ENCODE data around the gene ATF1.
"Not testable (repeated sequence)": the region's sequence is repeated elsewhere in the genome, so short reads cannot be mapped to it uniquely, and the experiment has no call there.

ATF1 gene

GRCh38 chr12:50799908-50800307 is 36.0 kb downstream of the ATF1 start:
- DNase-seq (ENCODE audit: low spot score): no peak

DNA sequence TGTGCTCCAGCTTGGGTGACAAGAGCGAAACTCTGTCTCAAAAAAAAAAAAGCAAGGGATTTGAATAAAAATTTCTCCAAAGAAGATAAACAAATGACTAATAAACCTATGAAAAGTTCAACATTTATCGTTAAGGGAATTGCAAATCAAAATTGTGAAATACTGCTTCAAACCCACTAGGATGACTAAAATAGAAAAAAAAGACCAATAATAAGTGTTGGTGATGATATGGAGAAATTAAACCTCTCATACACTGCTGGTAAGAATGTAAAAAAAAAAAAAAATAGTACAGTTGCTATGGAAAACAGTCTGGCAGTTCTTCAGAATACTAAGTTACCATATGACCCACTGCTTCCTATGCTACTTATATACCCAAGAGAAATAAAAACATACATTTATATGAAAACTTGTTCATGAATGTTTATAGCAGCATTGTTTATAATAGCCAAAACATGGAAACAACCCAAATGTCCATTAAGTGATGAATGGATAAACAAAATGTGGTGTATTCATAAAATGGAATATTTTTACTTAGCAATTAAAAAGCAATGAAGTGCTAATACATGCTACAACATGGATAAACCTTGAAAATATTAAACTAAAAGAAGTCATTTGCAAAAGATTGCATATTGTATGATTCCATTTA is 39.5 kb downstream of the ATF1 start:
- DNase-seq (ENCODE audit: low spot score): no peak

DNA sequence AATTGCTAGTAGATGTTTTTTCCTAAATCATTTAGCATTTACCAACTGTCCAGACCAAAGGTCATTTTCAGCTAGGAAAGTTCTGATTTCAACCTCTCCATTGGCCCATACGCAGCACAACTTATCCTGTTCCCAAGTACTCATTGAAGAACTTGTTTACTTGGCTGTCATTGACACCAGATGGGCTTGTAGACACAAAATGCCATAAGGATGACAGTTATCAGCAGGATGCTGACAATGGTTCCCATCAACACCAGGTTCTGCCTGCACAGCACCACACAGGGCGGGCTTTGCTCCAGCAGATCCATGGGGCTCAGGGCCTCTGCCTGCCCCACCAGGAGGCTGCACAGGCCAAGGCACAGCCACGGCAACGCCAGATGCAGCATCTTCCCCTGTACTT is 42.3 kb downstream of the ATF1 start:
- no peak for DNase-seq (ENCODE audit: low spot score)

- DNase-seq (ENCODE audit: low spot score): not testable (repeated sequence)
These were observed 45.2 kb downstream of the ATF1 start for GRCh38 chr12:50809131-50809530.

- DNase-seq (ENCODE audit: low spot score): not testable (repeated sequence)
These were observed 51.0 kb downstream of the ATF1 start for GRCh38 chr12:50814921-50815320.

DNA sequence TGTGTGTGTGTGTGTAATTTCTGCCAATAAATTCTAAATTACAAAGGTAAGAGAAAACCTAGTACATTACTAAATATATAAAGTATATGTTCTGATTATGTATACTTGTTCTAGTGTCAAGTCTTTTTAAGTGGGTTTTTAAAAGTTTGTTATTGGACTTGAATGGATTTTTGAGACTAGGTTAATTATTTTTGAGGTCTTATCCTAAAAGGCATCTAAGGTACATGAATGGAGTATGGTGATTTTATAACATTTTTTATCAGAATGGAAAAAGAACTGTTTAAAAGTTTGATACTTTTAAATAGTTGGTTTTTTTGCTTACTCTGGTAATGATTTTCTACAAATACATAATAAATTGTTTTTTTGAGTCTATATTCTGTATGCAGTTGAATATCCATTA is 56.3 kb downstream of the ATF1 start:
- no peak for DNase-seq (ENCODE audit: low spot score)

DNA sequence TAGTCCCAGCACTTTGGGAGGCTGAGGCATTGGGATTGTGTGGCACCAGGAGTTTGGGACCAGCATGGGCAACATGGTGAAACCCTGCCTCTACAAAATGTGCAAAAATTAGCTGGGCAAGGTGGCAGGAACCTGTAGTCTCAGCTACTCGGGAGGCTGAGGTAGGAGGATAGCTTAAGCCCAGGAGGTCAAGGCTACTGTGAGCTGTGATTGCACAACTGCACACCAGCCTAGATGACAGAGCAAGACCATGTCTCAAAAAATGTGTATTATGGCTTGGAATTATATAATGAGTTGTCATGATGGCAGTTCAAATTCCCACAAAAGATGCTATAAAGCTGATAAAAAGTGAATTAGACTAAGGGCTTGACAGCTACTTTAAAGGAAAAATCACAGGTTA is 58.2 kb downstream of the ATF1 start:
- DNase-seq (ENCODE audit: low spot score): no peak

DNA sequence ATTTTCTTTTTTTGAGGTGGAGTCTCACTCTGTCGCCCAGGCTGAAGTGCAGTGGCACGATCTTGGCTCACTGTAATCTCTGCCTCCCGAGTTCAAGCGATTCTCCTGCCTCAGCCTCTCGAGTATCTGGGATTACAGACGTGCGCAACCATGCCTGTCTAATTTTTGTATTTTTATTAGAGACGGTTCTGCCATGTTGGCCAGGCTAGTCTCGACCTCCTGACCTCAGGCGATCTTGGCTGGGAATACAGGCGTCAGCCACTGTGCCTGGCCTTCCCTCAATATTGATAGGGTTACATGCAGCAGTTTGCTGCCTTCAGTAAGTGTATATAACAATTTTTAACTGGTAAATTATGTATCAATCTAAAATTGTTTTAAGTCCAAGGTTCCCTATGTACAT is 59.8 kb downstream of the ATF1 start:
- DNase-seq (ENCODE audit: low spot score): not testable (repeated sequence)

DNA sequence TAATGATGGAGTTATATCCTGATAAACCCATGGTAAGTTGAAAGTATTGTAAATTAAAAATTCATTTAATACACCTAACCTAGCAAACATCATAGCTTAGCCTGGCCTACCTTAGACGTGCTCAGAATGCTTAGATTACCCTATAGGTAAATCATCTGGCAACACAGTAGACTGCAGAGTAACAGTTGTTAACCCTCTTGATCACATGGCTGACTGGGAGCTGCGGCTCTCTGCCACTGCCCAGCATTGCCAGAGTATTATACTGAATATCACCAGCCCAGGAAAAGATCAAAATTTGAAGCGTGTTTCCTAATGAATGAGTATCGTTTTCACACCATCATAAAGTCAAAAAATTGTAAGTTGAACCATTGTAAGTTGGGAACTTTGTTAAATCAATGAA is 61.0 kb downstream of the ATF1 start:
- DNase-seq (ENCODE audit: low spot score): no peak

DNA sequence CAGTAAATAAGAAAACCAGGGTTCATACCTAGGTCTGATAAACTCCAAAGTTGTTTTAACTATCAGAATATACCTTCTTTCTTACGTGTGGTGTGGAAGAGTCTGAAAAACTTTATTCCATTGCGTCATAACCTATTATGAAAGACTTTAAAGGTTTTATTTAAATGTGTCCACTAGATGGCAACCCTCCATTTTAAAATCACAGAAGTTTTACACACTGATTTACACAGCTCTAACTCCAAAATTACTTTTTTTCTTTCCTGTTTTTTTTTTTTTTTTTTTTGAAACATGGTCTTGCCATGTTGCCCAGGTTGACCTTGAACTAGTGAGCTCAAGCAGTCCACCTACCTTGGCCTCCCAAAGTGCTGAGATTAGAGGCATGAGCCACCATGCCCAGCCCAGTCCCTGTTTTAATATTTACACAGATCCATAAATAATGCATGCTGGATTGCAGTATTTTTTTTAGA is 61.5 kb downstream of the ATF1 start:
- peak; percentile 22 for DNase-seq (ENCODE audit: low spot score)

GRCh38 chr12:50828121-50828520 is 64.2 kb downstream of the ATF1 start:
- DNase-seq (ENCODE audit: low spot score): no peak

DNA sequence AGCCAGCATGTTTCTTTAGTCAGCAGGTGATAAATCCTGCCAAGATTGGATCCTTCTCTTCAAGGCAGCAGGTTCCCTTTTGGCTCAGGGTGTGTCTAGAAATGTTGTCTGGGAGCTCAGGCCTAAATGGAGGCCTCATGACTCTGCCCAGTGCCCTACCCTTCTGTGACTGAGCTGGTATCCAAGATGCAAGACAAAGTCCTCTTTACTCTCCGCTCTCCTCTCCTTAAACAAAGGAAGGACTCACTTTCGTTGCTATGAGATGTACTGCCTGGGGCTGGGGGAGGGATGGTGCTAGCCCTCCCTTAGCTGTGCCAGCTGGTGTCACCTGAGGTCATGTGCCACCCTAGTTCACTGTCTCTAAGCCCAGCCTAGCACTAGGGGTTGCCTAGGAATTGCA is 65.0 kb downstream of the ATF1 start:
- DNase-seq (ENCODE audit: low spot score): no peak

- not testable (repeated sequence) for DNase-seq (ENCODE audit: low spot score)
These were observed 69.9 kb downstream of the ATF1 start for GRCh38 chr12:50833801-50834200.

DNA sequence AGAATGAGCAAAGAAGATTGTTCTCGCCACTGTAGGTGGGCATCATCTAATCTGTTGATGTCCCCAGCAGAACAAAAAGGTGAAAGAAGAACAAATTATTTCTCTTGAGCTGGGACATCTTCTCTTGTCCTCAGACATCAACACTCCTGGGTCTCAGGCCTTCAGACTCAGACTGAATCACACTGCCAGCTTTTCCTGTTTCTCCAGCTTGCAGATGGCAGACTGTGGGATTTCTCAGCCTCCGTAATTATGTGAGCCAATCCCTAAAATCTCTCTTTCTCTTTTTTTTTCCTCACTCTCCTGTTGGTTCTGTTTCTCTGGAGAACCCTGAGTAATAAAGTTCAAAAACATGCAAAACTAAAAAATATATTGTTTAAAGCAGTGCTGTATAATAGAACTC is 75.1 kb downstream of the ATF1 start:
- no peak for DNase-seq (ENCODE audit: low spot score)

DNA sequence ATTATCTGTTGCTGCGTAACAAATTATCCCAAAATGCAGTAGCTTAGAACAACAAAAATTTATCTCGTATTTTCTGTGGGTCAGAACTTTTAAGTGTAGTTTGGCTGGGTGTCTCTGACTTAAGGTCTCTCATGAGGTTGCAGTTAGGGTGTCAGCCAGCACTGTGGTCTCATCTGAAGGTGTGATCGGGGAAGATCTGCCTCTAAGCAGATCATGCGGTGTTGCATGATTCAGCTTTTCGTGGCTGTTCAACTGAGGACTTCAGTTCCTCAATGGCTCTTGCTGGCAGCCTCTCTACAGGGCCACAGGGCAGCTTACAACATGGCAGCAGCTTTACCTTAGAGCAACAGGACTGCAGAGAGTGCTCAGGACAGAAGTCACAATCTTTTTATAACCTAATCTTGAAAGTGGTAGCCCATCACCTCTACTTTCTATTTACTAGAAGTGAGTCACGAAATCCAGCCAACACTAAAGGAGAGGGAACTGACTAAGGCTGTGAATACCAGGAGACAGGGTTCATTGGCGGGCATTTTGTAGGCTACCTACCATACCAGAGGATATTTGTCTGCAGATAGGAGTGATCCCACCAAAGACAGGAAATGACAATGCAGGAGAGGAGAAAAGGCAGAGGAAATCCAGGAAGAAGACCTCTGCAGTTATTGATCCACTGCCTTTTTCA is 77.0 kb downstream of the ATF1 start:
- DNase-seq (ENCODE audit: low spot score): no peak

DNA sequence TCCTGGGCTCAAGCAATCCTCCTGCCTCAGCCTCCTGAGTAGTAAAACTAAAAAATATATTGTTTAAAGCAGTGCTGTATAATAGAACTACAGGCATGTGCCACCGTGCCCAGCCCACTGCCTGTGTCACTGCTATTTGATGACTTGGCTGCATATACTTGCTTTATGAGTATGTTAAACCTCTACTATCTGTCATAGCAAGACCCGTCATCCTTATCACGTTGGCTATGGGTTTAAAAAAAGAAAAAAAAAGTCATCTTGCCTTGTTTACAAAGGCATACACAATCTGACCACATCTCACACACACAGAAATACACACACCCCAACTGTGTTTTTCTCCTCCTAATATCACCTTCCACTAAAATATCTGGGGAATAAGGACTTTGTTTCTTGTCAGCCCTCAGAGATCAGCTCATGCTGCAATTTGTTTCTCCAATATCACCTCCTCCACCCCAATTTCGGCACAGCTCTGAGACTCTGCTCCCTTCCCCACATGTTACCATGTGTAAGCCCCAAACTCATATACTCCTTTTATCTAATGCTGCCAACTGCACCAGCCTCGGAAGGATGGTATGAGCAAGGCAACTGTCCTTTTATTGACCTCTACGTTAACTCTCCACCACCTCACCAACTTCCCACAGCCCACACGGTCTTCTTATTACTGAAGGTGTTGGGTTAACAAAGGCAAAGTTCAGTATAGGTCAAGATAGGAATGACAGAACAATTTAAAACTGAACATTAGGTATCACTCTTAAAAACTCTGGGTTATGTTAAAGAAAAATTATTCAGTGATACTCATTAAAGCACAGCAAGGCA is 78.0 kb downstream of the ATF1 start:
- no peak for DNase-seq (ENCODE audit: low spot score)

DNA sequence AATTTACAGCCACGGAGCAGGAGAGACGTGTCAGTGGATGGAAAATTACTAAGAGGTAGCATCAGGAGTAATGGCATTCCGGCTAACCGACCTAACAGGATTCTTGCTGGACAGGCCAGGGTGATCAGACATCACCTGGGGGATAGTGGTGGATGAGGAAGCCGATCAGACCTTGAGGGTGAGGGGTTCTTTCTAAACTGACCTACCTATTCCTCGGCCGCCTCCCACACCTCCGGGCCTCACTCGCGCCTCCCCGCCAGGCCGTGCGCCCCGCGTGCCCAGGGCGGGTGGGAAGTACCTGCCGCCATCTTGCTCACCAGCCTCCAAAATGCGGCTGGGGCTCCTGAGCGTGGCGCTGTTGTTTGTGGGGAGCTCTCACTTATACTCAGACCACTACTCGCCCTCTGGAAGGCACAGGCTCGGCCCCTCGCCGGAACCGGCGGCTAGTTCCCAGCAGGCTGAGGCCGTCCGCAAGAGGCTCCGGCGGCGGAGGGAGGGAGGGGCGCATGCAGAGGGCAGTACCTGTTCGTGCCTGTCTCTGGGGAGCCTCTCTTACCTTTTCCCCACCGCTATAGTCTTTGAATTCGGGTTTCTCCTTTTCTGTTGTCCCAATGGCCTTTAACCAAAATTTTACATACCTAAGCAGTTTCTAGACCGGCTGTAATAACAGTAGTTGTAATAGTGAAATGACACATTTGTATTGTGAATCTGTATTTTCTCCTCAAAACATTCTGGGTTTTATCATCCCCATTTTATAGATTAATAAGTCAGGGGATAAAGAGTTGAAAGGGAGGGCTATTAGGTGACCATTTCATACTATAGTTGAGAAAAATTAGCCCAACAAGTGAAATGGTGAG is 79.0 kb downstream of the ATF1 start, which contains the start of gene TMPRSS12:
TMPRSS12 (plus strand) TSS at position 290 of the 857 bp plus-strand sequence; CDS start at position 329, 39 bp downstream.
- DNase-seq (ENCODE audit: low spot score): peak; percentile 19

DNA sequence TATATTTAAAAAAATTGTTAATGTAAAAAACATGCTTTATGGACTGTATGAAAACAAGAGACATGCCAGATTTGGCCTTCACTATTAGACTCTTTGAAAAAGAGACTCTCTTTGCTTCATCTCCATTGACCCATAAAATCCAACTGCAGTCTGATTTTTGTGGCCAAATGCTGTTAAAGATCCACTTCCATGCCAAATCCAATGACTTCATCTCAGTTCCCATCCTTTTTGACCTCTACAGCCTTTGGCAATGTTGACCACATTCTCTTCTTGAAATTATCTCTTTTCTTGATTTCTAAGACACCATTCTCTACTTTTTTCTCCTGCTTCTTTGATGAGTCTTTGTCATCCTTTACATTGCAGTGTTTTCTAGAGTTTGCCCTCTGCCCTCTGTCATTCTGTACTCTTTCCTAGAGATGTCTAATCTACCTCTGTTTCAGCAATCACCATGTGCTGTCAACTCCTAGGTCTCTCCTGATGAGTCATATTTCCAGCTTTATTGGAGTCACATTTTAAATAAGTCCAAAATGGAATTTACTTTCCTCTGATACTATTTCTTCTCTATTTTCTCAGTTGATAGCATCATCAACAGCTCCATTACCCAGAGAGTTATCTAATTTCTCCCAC is 81.2 kb downstream of the ATF1 start:
- no peak for DNase-seq (ENCODE audit: low spot score)

GRCh38 chr12:50848963-50849362 is 85.1 kb downstream of the ATF1 start:
- DNase-seq (ENCODE audit: low spot score): no peak

- not testable (repeated sequence) for DNase-seq (ENCODE audit: low spot score)
These were observed 91.3 kb downstream of the ATF1 start for GRCh38 chr12:50855218-50855617.

- not testable (repeated sequence) for DNase-seq (ENCODE audit: low spot score)
These were observed 91.8 kb downstream of the ATF1 start for GRCh38 chr12:50855679-50856078.
